ENCODE measurements around the gene URAD. TPM values are rescaled to one million over a fixed set of nuclear protein-coding genes. Genes with fewer than 3 reads are reported as not detected.
A peak's percentile ranks its signal among the peaks of the same experiment; 100 is the strongest.

URAD gene
- total RNA-seq, 1 donor: not detected

DNA sequence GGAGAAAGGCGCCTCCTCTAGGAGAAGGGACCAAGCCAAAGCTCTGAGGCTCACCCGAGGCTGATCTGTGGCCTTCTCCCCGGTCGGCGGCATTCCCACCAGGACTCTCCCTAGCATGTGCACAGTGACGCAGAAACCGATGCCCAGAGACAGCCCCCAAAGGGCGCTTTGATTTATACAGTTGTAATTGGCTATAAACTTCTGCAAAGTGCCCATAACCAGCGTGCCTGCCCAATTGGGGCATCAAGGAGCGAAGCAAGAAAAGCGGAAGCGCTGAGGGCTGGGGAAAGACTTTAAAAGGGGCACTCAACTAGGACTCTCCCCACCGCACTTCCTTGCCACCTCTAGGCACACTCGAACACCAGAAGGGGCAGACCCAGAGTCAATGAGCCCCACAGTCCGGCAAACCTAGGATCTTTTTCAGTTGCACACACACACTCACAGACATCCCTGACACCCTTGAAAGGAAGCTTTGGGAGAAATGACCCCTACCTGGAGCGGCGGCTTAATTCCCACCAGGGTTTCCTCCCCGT lies 21.2 kb downstream of the URAD start:
- no peak overlapping the region for H2AFZ ChIP-seq (ENCODE audit: low read length)
- H3K9me3 ChIP-seq (ENCODE audit: low read depth, low read length): no peaks in the 10 kb centered on the region
- H3K4me1 ChIP-seq (ENCODE audit: insufficient read depth, low read length): no peaks in the 10 kb centered on the region
- H3K27me3 ChIP-seq (ENCODE audit: insufficient read depth, low read length): peaks cover 79% of the 10 kb centered on the region
- H3K4me2 ChIP-seq (ENCODE audit: insufficient read depth, low read length): no peak overlapping the region
- TF ChIP-seq, protein P1, sequence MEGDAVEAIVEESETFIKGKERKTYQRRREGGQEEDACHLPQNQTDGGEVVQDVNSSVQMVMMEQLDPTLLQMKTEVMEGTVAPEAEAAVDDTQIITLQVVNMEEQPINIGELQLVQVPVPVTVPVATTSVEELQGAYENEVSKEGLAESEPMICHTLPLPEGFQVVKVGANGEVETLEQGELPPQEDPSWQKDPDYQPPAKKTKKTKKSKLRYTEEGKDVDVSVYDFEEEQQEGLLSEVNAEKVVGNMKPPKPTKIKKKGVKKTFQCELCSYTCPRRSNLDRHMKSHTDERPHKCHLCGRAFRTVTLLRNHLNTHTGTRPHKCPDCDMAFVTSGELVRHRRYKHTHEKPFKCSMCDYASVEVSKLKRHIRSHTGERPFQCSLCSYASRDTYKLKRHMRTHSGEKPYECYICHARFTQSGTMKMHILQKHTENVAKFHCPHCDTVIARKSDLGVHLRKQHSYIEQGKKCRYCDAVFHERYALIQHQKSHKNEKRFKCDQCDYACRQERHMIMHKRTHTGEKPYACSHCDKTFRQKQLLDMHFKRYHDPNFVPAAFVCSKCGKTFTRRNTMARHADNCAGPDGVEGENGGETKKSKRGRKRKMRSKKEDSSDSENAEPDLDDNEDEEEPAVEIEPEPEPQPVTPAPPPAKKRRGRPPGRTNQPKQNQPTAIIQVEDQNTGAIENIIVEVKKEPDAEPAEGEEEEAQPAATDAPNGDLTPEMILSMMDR (IDR thresholded peaks at IDR 0.05; ENCODE audit: extremely low read depth, low read depth, low read length): no peak
- DNase-seq (ENCODE audit: insufficient read length, low spot score, missing footprints): peak; percentile 67
- no peak overlapping the region for H3K4me3 ChIP-seq (ENCODE audit: insufficient read depth, low read length)
- H4K20me1 ChIP-seq (ENCODE audit: insufficient read depth, low read length): no peaks in the 10 kb centered on the region
- no peak overlapping the region for H3K27ac ChIP-seq (ENCODE audit: low read depth, low read length)
- no peaks in the 10 kb centered on the region for H3K36me3 ChIP-seq (ENCODE audit: insufficient read depth, low read length)
- H3K79me2 ChIP-seq (ENCODE audit: insufficient read depth, low read length): no peaks in the 10 kb centered on the region

DNA sequence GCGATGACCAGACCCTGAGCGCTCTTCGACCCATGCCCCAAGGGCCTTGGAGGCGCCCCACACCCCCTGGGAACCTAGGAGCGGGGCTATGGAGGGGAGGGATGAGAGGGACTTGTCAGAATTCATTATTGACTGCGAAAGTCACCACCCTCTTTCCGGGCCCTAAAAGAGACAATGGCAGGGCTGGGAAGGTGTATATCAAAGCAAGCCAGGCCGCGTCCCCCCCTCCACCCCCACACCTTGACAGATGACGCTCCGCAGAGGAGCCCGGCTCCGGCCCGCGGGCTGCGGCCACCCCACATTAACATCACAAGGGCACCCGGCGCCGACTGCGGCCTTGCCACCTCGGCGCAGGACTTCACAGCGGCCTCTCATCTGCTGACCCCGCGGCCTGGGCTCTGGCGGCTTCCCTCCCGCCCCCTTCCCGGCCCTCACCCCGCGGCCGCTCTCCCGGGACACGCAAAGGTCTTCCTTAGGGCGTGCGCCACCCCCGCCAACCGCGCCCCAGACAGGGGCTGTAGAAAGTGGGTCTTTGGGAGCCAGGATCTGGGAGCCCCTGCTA lies 21.8 kb downstream of the URAD start:
- Histone ChIP-seq H3K4me3 (ENCODE audit: insufficient read depth, low read length) (no peak overlapping the region), H3K9me3 (ENCODE audit: low read depth, low read length) (no peaks in the 10 kb centered on the region), H3K36me3 (ENCODE audit: insufficient read depth, low read length) (no peaks in the 10 kb centered on the region), H3K79me2 (ENCODE audit: insufficient read depth, low read length) (no peaks in the 10 kb centered on the region), H3K27ac (ENCODE audit: low read depth, low read length) (no peak overlapping the region), H2AFZ (ENCODE audit: low read length) (no peak overlapping the region), H3K4me1 (ENCODE audit: insufficient read depth, low read length) (no peaks in the 10 kb centered on the region), H3K27me3 (ENCODE audit: insufficient read depth, low read length) (peaks cover 79% of the 10 kb centered on the region), H3K4me2 (ENCODE audit: insufficient read depth, low read length) (no peak overlapping the region), H4K20me1 (ENCODE audit: insufficient read depth, low read length) (no peaks in the 10 kb centered on the region)
- peak; percentile 86 for DNase-seq (ENCODE audit: insufficient read length, low spot score, missing footprints)
- TF ChIP-seq, protein P1 (IDR thresholded peaks at IDR 0.05; ENCODE audit: extremely low read depth, low read depth, low read length): no peak

DNA sequence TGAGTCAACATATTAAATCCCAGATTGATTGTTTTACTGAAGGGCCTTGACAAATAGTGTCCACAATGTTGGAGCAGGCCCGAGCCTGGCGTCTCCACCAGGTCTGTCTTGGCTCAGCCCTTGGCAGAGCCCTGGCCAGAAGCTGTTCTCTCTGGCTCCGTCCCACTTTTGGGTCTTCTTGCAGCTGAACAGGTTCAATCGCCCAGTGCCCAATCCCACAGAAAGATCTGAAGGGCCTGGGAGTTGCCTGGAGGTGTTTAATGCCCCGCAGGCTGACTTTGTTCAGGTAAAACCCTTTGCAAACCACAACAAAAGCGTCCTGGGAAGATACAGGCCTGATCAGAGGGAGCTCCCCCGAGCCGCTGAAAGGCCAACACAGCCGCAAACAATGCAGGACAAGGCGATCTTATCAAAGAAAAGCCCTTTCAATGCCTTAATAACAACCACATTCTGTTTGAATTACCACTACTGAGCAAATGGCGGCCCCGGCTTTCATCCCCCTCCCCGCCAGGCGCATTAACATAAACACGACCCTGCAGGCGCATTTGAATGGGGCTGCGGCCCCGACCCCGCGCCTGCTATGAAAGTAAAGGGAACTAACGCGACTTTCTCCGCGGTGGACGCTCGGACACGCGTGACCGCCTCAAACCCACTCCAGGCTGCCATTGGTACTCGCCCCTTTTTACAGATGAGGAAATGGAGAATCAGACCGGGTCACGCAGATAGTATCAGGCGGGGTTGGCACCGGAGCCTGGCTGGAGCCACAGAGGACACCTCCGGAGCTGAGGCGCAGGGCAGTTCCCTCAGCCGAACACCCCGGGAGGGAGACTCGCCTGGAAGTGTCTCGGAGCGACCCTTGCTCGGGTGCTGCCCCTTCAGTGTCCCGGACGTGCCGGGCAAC lies 22.5 kb downstream of the URAD start:
- H3K27ac ChIP-seq (ENCODE audit: low read depth, low read length): no peak overlapping the region
- H3K36me3 ChIP-seq (ENCODE audit: insufficient read depth, low read length): no peaks in the 10 kb centered on the region
- H3K4me1 ChIP-seq (ENCODE audit: insufficient read depth, low read length): no peaks in the 10 kb centered on the region
- H3K4me3 ChIP-seq (ENCODE audit: insufficient read depth, low read length): no peak overlapping the region
- H2AFZ ChIP-seq (ENCODE audit: low read length): no peak overlapping the region
- no peaks in the 10 kb centered on the region for H3K9me3 ChIP-seq (ENCODE audit: low read depth, low read length)
- H3K4me2 ChIP-seq (ENCODE audit: insufficient read depth, low read length): no peak overlapping the region
- TF ChIP-seq, protein P1 (IDR thresholded peaks at IDR 0.05; ENCODE audit: extremely low read depth, low read depth, low read length): no peak
- no peaks in the 10 kb centered on the region for H3K79me2 ChIP-seq (ENCODE audit: insufficient read depth, low read length)
- peak; percentile 82 for DNase-seq (ENCODE audit: insufficient read length, low spot score, missing footprints)
- peaks cover 79% of the 10 kb centered on the region for H3K27me3 ChIP-seq (ENCODE audit: insufficient read depth, low read length)
- no peaks in the 10 kb centered on the region for H4K20me1 ChIP-seq (ENCODE audit: insufficient read depth, low read length)

DNA sequence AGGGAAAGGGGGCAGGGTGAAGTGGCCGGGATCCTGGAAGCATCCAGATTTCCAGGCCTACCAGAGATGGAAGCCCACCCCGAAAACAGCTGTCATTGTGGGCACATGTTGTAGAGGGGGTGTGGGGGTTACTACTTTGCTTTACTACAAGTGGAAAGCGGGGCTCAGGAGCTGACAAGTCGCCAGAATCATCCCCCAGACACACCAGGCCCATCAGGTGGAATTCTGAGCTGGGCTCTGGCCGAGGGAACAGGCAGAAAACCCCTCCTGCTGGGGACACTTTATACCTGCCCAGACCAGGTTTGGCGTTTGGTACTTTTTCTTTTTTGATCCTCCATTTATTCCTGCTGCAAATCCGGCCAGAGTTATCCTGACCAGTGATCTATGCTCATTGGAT lies 23.2 kb downstream of the URAD start:
- peaks cover 79% of the 10 kb centered on the region for H3K27me3 ChIP-seq (ENCODE audit: insufficient read depth, low read length)
- H2AFZ ChIP-seq (ENCODE audit: low read length): no peak overlapping the region
- no peaks in the 10 kb centered on the region for H3K9me3 ChIP-seq (ENCODE audit: low read depth, low read length)
- H3K27ac ChIP-seq (ENCODE audit: low read depth, low read length): no peak overlapping the region
- peak; percentile 66 for DNase-seq (ENCODE audit: insufficient read length, low spot score, missing footprints)
- TF ChIP-seq, protein P1 (IDR thresholded peaks at IDR 0.05; ENCODE audit: extremely low read depth, low read depth, low read length): no peak
- H3K4me1 ChIP-seq (ENCODE audit: insufficient read depth, low read length): no peaks in the 10 kb centered on the region
- H4K20me1 ChIP-seq (ENCODE audit: insufficient read depth, low read length): no peaks in the 10 kb centered on the region
- H3K4me3 ChIP-seq (ENCODE audit: insufficient read depth, low read length): no peak overlapping the region
- H3K36me3 ChIP-seq (ENCODE audit: insufficient read depth, low read length): no peaks in the 10 kb centered on the region
- no peak overlapping the region for H3K4me2 ChIP-seq (ENCODE audit: insufficient read depth, low read length)
- H3K79me2 ChIP-seq (ENCODE audit: insufficient read depth, low read length): no peaks in the 10 kb centered on the region
